Measurements from ENCODE around the gene MAP2K6.

MAP2K6 gene

GRCh38 chr17:69497161-69497560 lies 82.7 kb downstream of the MAP2K6 start:
- DNase-seq = no peak

- DNase-seq = no peak
These were observed 84.8 kb downstream of the MAP2K6 start for GRCh38 chr17:69499318-69499717.

DNA sequence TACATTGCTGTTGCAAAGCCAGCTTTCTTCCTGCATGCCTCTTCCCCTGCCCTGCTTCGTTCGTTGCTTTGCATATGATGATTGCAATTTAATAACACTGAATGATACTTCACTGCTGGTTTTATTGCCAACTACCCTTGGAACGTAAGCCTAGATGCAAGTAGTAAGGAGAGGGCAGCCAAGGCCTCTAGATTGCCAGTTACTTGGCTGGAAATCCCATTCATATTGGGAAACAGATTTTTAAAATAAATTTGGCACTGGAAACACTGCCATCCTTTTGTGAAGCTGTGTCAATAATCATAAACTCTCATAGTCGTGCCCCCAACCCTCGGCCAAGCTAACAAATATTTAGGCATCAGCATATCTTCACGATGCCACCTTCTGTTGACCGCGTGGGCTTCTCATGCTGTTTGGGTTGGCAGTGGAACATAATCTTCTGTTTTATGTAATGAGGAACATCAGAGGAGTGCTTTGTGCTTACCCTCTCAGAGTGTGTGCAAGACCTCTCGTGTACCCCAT lies 86.5 kb downstream of the MAP2K6 start:
- no peak for DNase-seq

DNA sequence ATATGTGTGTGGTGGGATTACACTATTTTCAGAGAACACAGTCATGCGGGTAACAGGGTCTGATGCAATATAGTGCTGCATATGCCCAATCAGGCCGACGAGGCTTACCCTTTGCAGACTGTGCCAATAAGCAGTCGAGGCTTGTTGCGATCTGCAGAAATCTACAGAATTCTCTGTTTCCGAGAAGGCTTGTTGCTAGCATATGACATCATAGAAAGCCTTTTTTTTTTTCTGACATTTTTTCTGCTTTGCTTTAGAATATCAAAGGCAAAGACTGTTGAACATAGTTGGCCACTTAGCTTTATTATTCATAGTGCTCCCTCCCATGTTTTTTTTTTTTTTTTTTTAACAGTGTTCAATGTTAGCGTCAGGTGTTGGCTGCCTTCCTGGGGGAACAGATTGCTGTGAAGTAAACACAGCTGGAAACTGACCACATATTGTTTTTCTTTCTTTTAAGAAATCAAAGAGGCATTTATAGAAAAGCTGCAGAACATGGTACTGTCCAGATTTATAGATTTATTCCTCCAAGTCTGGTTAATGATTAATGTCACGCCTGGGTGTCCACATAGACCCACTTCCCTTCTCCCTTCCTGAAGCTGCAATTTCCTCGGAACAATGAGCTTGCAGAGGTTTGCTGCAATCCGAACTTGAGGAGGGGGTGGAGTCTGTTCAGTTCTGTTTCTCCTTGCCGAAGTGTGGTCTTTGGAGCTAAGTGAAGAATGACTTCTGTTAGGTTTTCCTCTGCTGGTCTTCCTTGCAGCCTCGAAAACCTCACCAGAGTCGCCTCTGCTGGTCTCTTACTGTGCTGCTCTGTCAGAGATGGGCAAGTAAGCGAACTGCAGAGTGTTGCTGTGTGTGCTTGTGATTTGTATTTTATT lies 87.3 kb downstream of the MAP2K6 start:
- no peak for DNase-seq

DNA sequence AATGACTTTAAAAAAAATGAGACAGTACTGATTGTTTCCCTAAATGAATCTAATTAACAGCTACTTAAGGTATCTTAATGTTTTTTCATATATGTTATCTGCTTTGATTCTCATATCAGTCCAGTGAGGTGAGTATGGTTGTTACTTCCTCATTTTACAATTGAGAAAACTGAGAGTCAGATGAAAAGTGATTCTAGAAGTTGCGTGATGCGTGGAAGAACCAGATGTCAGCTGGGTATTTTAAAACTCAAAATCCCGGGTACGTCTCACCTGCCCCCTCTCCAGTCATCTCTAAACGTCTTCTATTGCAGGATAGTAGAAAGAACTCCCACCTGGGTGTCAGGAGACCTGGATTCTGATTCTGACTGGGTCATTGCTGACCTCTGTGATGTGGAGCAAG lies 89.2 kb downstream of the MAP2K6 start:
- DNase-seq = no peak

DNA sequence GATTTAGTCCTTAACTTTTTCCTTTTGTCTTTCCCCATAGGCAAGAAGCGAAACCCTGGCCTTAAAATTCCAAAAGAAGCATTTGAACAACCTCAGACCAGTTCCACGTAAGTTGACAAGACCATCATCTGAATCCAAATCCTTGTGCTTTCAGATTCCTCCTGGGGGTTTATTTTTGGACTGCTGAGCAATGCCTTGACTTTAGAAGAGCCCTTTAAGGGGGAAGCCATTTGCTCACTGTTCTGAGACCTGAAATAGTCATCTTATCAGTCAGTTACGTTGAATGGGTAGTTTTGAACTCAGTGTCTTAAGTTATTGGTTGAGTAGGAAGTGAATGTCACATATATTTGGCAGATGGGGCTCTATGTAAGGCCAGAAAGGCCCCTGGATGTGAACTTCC lies 91.2 kb downstream of the MAP2K6 start:
- DNase-seq = no peak

GRCh38 chr17:69506489-69506888 lies 92.0 kb downstream of the MAP2K6 start:
- DNase-seq = no peak

- DNase-seq = no peak
These were observed 94.3 kb downstream of the MAP2K6 start for GRCh38 chr17:69508814-69509213.

DNA sequence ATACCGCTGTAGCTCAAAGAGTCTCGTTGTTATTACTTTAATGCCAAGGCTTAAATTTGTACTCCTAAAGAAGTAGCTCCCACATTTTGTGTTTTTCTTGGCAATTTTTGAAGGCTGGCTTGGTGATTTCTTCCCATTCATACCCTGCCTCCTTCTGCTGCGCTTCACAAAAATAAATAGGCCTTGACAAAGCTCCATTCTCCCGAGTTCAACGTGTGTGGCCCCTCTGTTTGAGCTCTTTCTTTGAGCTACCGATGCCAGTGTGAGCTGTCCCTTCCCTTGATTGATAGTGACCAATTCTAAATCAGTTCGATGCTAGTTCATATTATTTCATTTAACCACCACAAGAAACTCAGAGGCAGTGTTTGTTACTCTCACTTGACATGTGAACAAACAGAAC lies 96.8 kb downstream of the MAP2K6 start:
- no peak for DNase-seq

GRCh38 chr17:69512946-69513345 lies 98.4 kb downstream of the MAP2K6 start:
- no peak for DNase-seq

- DNase-seq = no peak
These were observed 101.7 kb downstream of the MAP2K6 start for GRCh38 chr17:69516225-69516624.

DNA sequence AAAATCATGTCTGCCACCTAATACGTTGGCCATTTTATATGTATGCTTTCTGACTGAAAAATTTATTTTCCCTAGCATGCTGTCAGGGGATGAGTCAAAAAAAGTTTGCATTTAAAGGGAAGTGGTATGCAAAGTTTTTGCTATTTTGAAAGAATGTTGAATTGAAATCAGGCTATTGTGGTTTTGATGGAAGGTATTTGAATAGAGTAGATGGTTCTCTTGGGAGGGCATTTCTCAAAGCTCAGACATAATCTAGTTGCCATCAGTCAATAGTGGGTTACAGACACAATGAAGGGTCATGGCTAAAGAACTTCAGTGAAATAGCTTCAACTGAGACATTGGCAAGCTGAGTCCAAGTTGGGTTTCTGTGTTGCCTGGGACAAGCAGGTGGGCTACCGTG lies 102.4 kb downstream of the MAP2K6 start:
- no peak for DNase-seq

- no peak for DNase-seq
These were observed 104.5 kb downstream of the MAP2K6 start for GRCh38 chr17:69518951-69519350.

DNA sequence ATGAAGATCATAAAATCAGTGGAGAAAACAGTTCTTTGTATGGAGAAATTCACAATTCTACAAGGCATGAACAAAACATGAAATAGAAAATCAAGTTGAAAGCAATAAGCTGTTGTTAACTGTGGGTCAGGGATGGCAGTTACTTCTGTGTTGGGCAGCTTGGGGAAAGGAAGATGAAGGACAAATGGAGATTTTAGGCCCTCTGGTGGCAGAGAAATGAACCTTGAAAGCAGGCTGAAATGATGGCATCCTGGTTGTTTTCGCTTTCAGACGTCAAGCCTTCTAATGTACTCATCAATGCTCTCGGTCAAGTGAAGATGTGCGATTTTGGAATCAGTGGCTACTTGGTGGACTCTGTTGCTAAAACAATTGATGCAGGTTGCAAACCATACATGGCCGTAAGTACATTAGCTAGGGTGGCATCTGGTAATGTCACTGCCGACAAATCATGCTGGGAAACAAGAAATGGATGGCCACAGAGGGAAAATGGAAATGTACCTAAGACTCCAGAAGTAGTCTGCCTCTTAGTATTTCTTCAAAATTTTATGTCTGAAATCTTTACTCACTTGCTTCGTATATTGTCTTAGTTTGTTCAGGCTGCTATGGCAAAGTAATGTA lies 108.9 kb downstream of the MAP2K6 start:
- no peak for DNase-seq

- no peak for DNase-seq
These were observed 110.4 kb downstream of the MAP2K6 start for GRCh38 chr17:69524854-69525253.

GRCh38 chr17:69525920-69526841 lies 111.7 kb downstream of the MAP2K6 start:
- no peak for DNase-seq

DNA sequence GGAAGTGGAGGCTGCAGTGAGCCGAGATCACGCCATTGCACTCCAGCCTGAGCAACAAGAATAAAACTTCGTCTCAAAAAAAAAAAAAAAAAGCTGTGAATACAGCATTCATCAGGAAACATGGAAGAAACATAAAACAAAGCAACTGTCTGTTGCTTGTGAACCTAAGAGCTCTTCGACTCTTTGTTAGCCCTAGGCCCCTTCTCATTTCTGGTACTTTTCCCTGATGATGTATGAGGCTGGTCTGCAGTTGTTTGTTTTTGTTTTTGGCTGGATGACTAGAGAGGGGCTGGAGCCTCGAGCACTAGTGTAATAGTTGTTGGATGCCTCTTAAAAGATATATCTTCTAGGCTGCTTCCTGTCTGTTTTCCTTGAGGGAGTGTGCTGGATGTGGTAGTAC lies 113.5 kb downstream of the MAP2K6 start:
- no peak for DNase-seq

- no peak for DNase-seq
These were observed 119.2 kb downstream of the MAP2K6 start for GRCh38 chr17:69533481-69534234.

DNA sequence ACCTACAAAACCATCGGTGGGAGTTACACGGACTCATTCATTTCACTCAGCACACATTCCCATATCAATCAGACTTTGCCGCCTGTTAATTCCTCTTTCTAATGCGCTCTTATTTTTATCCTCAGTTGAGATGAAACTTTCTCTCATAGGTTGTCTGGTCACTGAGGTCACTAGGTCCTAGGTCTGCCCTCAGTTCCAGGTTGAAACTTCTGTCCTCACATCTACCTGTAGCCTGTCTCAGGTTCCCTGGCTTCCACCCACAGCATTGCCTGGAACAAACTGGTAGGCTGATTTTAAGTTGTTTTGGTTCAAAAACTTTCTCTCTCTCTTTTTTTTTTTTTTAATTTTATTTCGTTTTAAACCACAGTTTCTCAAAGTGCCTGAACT lies 119.7 kb downstream of the MAP2K6 start:
- no peak for DNase-seq

- no peak for DNase-seq
These were observed 120.6 kb downstream of the MAP2K6 start for GRCh38 chr17:69535016-69535570.

DNA sequence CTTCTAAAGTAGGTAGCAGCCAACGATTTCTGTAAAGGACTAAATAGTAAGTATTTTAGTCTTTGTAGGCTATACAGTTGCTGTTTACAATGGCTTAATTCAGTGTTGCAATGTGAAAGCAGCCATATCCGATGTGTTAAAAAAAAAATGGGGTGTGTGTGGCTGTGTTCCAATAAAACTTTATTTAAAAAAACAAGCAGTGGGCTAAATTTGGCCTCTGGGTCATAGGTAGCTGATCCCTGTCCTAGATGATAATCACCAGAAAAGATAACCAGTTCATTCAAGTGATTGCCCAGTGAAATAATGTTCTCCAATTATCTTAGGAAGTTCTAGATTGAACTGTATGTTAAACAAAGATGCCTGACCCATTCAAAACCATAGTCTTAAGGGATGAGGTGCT lies 124.3 kb downstream of the MAP2K6 start:
- DNase-seq = no peak

- no peak for DNase-seq
These were observed 124.8 kb downstream of the MAP2K6 start for GRCh38 chr17:69539274-69539673.
